Inflammatory macrophage (primary cell): Measurements from ENCODE around the gene CERS3.

ENCODE experiments used
- DNase-seq, 2 donors: peaks; one replicate each; pipeline ENCODE4 v3.0.0-alpha.2; 2020 to 2022

Gene CERS3

DNA sequence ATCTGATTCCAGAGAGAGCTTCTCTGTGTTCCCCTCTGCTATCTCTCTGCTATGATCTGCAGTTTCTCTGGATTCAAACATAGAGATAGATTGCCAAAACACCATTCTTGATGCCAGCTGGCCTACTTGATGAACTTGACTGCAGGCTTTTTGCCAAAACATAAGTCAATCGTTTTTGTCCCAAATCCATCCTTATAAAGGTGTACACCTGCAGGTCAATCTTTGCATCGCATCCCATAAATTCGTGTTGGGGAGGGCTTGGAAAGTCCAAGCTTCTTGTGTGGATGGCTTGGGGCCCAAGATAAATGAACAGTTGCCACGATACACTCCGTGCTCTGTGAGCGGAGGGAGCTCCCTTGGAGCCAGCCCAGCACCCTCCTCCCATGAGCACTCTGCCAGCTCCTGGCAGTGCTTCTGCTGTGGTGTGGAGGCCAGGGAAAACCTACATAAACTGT lies 2.7 kb downstream of the CERS3 start:
- no peak for DNase-seq

DNA sequence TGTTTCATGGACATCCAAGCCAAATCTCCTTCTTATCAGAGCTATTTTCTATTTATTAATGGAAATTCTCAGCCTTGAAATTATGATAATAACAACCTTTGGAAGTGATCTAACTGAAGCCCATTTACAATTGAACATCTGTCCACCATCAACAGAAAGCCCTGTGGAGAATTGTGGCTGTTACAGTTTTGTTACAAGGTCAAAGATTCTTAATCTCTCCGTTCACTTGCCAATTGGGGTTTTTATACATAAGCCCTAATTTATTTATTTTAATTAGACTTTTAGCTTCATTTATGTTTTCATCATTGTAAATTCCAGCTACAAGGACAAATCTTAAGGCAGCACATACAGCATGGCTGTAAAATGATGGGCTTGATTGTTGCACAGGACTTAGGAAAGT lies 3.3 kb downstream of the CERS3 start:
- DNase-seq, result no peak

DNA sequence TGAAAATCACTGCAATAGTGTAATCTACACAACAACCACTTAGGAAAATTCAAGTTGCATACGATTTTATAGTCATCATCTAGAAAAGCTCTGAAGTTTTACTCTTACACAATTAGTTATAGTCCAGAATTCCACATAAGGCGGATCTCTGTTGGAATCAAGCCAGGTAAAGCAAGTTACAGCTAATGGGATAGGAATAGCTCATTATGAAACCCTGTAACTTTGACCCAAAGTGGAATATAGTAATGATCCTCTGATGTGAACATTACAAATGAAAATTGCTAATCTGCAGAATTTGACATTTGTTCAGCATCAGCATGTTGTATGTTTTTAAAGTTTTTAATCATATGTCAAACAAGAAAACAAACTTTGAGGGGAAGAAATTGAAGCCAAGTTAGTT lies 4.4 kb downstream of the CERS3 start:
- DNase-seq, result no peak

DNA sequence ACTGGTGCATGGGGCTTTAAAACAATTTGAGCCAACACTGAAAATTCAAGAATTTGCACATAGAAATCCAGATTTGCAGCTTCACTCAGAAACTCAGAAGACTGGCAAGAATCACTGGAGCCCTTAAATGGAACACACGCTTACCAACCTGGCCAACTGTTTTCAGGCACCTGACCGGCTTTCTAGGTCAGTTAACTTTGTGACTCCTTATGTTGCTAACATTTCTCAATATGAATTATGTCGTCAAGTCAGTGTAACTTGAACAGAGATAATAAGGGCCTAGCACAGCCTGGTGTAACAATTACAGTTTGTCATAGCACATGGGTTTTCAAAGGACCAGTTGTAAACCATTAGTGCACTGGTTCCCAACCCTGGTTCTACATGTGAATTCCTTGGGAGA lies 6.8 kb downstream of the CERS3 start:
- DNase-seq, result no peak

DNA sequence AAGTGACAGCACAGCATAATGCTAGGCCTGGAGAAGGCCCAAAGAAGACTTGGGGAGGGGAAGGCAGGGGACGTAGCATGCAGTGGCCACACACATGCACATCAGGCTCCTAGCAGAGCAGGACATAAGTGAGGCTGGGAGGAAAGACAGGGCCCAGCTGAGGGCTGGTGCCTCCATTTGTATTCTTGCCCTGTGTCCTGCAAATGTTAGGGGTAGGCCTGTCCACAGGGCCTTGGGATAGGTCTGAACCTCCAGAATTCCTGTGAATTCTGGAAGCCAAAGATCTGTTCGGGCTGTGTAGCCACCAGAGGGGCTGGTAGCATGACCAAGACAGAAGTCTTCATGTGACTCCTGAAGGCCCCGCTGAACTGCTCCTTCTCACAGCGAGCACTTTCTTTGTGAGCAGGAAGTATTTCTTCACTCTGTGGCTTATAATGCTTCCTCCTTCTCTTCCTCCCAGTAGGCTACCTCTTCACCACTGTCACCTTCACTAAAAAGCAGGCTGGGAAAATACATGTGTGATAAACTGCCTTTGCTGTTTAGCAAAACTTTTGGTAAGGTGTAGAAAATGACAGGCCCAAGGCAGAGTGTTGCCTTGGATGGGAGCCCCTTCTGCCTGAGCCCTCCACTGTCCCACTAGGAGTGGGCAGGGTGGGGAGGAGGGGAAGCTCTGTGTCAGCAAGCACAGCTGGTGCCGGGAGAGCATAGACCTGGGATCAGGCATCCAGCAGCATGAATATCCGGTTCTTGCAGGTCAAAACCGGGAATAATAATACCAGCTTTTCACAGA lies 8.4 kb downstream of the CERS3 start:
- DNase-seq, result peak; percentile 61 to 64

DNA sequence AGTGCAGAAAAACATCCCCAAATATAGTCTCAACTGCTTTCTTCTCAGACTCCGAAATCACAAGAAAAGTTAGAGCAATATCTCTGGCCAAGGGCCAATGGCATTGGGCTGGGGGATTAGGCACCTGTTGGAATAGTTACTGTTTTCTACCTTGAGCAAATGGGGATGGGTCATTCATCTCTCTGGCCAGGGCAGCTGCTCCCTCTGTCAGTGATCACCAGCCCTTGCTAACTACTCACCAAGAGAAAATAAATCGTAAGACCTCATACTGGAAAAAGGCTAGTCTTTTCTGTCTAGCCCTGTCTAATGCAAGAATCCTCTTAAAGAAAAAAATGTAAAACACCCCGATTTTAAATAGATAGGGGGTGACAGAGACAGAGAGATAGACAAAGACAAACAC lies 10.9 kb downstream of the CERS3 start:
- DNase-seq, result no peak

DNA sequence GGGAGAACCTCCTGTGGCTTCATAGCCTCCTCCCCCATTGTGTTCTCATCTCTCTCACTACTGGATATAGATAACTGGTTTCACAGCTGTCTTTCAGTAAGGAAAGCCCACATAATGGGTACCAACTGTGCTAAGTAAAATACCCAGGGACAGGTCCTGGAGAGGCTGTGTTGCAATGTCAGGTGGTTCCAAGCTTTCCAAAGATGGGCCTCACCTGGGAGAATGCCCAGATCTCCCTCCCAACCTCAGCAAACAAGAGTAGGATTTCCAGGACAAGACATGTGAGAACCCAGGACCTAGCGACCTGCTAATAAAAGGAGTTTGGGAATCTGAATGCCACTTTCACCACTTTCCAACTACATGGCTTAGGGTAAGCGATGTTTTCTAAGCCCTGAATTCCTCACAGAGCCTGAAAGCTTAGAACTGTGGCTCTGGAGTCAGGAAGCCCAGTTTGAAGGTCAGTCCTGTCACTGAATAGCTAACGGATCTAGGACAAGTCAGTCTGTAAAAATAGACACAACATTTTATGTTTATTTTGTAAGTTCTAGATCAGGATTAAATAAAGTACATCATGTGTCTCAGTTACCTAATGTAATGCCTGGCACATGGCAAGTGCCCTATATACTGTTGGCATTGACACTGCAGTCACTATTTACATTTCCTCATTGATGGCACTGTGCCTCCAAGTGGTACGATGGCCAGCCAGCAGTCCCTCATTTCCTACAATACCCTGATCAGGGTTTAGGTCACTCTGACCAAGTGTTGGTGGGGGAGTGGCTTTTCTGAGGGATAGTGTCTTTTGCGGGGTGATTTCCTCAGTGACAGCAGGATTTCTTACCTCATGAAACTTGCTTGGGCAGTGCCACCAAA lies 11.9 kb downstream of the CERS3 start:
- peak; percentile 21 to 48 for DNase-seq

DNA sequence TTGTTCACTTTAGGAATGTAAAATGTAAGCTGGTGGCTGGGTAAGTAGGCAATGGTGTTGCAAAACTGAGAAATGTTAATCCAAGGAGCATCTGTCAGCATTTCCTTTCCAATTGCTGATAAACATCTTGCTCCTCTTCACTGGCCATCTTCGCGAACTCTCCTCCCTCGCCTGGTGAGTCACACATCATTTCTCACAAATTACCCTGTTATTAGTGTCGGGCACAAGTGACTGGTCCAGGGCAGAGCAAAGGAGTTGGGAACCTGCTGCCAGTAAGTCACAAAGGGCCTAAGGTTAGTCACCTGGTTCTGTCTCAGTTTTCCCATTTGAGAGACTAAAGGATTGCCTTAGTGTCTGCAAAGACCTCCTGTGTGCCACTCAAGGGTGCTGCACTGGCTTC lies 13.0 kb downstream of the CERS3 start:
- DNase-seq, result peak in 1 of 2 donors; percentile 14

DNA sequence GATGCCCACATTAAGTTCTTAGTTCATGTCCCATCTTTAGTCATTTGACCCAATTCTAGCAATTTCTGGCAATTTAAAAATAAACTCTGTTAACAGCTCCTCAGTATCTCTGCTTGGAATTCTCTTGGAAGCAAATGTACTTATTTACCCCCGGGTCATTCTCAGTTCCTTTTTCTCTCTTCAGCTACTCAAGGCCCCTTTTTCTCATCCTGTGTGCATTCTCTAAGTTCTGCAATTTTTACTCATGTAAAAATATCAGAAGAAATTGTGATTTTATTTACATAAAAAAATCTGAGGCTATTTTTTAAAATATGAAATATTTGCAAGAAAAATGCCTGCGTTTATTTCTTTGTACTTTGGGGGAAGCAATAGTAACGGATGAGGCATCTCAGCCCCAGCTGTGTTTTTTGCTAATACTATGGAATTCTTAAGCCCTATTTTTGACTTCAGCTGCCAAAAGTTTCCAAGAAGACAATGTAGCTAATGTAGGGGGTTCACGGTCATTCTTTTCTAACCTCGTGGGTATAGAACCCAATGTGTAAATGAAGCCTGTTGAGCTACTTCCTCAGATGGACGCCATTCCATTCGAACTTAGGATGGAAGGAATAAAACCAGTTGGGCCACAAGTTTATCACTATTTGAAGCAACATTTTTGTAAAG lies 20.0 kb downstream of the CERS3 start:
- peak in 1 of 2 donors; percentile 11 for DNase-seq

DNA sequence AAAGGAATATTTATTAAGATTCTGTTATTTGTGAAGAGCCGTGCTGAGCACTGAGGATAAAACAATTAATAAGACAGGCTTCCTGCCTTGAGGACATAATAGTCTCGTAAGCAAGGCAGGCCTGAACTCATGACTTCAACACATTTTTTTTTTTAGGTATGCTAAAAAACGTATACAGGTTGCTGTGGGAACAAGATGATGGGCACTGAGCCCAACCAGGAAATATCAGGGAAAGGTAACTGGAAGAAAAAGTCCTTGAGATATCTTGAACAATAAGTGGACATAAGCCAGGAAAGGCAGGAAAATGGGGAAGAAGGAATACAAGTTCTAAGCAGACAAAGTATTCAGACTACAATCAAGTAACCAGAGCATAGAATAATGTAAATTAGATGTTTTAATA lies 26.1 kb downstream of the CERS3 start:
- no peak for DNase-seq

DNA sequence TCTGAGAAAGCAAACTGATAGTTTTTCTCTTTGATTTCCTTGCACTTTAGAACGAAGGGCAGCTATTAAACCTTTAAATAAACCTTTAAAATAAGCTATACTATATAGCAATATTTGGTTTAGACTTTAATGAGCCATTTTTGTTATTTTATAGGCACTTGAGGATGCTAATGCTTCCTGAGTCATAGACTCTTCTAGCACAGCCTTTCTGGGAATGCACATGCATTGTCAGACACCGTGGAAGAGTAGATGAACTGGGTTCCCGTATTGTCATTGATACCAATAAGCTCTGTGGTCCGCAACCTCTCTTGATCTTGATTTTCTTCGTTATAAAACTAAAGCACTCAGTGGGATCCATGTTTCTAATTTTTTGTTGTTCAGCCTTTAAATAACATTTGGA lies 27.6 kb downstream of the CERS3 start:
- DNase-seq, result no peak

DNA sequence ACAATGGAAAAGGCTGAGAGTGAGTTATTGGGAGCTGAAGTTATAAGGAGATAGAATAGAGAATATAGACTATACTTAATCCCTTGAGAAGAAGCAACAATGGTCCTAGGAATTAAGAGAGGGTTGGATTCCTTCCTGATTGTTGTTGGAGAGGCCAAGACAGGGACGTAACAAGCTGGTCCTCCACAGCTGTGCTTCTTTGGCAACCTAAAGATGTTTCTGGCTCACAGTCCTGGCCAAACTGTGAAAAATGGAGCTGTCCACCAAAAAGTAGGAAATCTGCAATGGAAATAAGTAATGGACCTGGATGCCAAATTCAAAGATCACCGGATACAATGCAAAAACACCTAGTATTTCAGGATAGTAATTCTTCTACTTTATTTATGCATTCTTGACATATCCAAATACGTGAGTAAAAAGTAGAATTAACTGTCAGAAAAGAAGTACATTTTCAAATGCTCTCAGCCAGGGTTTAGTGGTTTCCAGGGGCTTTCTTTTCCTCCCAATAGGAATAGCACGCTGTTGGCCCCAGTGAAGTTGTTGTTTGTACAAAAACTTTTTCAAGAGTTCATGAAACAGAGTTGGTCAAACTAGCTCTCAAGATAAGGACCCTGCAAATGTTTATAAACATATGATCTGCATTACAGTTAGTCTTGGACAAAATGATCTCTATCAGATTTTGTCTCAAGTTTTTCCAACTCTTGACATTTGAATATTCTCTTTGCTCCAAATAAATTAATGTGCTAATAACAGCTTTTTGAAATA lies 28.3 kb downstream of the CERS3 start:
- no peak for DNase-seq

DNA sequence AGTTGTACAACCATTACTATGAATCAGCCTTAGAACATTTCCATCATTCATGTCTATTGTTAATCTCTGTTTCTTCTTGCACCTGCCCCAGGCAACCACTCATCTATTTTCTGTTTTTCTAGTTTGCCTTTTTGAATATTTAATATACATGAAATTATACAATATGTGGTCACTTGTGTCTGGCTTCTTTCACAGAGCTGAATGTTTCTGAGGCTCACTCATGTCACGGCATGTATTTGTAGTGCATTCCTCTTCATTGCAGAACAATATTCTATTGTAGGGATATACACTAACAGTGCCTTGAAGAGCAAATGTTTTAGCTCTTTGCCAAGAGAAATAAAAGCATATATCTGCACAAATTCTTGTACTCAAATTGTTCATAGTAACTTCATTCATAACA lies 32.9 kb downstream of the CERS3 start:
- no peak for DNase-seq

DNA sequence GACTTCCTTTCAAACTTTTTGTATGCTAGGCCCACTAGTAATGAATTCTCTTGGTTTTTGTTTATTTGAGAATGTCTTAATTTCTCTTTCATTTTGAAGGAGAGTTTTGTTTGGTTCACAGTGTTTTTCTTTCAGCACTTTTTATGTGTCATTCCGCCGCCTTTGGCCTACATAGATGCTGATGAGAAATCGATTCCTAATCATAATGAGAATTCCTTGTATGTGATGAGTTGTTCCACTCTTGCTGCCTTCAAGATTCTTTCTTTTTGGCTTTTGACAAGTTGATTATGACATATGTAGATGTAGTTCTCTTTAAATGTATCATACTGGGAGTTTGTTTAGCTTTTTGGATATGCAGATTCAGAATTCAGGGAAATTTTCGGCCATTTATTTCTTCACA lies 35.5 kb downstream of the CERS3 start:
- DNase-seq, result no peak

DNA sequence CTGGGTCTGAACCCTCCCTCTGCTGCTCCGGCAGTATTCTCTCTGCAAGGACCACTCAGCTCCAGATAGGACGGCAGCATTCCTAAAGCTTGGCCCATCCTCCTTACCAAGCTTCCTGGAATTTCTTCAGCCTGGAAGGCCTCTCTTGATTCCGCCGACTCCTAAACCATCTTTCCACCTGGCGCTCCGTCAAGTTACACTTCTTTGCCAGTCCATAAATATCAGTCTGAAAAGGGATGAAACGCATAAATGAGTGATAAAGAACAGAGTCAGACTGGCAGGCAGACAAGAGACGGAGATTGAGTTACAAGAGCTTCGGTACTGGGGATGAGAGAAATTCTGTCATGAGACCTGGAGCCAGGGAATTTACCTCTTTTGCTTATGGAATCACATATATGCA lies 44.3 kb downstream of the CERS3 start:
- no peak for DNase-seq

DNA sequence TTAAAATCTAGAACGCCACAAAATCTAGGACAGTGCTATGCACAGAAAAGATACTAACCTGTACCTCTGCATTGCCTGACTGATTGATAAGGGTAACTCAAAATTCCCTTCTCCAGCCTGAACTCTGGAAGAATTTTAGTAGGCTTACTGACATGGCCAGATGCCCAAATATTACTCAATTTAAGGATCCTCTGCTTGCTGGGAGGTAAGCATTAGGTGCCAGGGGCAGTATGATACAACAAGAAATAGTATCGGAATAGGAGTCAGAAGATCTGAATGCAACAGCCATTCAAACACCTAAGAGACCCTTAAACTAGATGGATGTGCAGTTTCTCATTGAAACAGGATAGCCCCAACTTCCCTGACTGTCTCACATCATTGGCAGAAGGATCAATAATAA lies 45.4 kb downstream of the CERS3 start:
- no peak for DNase-seq

DNA sequence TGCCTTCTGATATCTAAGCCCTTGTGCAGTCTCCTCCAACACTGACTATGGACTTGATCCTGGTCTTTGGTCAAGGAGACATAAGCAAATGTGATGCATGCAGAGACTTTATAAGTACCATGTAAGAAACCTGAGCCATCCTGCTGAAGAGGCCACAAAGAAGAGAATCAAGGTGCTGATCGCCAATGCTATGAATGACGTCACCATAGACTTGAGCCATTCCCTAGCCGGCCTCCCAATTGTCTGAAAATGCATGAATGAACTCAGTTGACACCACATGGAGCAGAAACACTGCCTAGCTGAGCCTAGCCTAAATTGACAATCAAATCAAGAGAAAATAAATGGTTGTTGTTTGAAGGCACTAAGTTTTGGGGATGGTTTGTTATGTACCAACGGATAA lies 51.9 kb downstream of the CERS3 start:
- DNase-seq, result no peak

DNA sequence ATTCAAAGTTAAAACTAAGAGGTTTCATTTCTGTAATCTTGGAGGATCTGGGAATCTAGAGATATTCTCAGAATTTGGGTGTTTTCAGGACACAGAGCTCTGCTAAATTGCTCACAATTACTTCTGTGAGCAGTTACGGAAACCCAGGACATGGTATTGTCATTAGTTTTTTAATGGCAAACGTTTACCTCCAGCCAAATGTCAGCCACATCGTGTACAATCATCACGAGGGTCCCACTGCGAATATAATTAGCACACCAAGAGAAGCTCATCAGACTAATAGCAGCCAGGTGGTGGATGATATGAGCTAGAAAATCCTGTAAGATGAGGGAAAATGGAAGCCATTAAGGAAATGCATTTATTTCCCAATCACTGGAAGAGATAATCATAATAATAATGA lies 56.0 kb downstream of the CERS3 start:
- no peak for DNase-seq

DNA sequence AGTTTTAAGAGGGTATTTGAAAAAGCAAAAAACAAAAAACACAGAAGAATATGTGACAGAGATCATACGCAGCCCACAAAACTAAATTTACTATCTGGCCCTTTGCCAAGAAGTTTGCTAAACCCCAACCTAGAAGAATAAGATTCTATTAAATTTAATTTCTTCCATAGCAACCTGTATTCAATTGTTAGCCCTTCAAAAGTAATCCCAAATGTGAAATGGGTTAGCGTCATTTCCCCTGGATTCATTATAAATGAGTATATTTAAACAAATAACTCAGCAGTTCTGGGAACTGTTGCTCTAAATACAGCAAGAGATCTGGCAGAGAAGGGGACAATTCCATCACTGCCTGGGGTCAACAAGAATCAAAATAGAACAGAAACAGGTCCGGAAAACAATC lies 56.8 kb downstream of the CERS3 start:
- DNase-seq, result no peak

DNA sequence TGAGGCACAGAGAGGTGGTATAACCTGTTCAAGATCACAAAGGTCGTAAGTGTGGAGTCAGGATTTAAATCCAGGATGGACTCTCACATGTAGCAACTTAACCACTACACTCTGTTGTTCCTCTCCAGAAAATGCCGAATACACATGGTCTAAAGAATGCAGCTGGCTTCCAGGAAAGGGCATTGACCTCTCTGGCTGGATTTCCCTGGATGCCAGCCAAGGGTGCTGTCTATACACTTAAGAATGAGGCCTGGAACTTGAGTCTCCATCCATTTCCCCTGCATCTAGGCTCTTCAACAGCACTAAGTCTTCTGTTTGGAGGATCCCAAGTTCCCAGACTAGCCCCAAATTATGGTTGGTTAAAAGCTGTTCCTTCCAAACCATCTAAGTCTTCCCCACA lies 60.5 kb downstream of the CERS3 start:
- no peak for DNase-seq

DNA sequence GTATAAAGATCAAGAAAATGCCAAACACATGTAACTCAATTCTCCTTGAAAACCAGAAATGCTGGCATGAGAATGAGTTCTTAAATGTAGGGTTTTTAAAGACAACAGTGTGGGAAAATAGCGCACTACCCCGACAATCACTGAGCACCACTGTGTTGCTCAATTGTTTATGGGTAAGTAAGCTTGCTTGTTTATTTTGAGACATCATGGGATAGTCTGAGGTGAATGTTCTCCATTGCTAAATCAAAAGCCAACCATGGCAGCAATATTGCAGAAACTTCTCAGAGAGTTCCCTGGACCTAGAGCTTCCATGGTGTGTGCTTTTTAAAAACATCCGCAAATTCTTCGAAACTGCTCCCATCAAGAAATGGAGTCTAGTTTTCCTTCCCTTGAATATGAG lies 62.7 kb downstream of the CERS3 start:
- DNase-seq, result no peak

DNA sequence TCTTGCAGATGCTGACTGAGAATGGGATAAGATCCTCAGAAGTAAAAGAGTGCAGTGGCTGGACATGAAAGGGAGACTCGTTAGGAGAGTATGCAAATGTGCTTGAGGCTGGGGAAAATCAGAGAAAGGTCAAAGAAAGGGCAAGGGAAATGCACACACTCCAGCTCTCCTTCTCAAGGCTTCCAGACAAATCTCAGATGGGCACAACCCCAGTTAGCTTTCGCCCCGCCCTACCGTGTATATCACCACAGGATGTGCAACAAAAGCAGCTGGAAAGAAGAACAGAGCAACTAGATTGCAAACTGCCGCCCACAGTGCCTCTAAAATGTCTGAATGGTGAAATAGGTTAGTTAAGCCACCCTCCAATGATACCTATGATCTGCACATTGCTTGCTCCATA lies 63.9 kb downstream of the CERS3 start:
- peak; percentile 36 to 38 for DNase-seq

DNA sequence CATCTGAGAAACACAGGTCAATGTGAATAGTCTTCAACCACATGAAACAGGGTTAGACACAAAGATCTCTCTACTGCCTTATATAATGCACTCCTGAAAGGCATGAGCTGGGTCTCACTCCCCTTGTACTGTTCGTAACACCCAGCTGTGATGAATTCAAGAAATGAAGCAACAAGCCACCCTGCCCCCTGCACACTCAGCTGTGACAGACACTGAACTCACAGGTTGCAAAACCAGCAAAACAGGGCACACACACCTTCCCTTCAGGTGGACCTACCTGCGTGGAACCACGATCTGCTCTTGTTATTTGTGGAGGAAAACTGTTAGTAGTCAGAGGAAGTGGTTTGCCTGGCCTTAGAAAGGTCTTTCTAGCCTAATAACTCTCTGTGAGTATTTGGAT lies 64.5 kb downstream of the CERS3 start:
- no peak for DNase-seq
